ENCODE measurements around the gene KLHDC9. TPM values are rescaled to one million over a fixed set of nuclear protein-coding genes. Genes with fewer than 3 reads are reported as not detected.

The KLHDC9 gene
- polyA plus RNA-seq, 1 experiment: 1.1 TPM

DNA sequence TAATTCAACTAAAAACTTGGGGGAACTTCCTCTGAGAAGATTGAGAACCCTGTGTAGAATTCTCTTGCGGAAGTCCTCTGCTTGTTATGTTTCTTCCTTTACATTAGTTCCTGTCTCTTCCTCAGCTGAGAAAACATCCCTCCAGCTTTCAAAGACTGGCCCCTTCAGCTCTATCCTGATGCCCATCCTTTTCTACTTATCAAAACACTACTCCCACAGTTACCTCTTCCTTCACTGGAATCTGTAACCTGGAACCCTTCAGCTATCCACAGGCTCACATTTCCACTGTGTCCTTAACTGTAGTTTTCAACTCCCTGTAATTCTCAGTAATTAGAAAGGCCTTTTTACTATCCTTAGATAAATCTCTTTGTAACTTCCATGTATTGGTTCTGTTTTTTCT is 40.3 kb downstream of the KLHDC9 start:
- TF ChIP-seq, protein P1, sequence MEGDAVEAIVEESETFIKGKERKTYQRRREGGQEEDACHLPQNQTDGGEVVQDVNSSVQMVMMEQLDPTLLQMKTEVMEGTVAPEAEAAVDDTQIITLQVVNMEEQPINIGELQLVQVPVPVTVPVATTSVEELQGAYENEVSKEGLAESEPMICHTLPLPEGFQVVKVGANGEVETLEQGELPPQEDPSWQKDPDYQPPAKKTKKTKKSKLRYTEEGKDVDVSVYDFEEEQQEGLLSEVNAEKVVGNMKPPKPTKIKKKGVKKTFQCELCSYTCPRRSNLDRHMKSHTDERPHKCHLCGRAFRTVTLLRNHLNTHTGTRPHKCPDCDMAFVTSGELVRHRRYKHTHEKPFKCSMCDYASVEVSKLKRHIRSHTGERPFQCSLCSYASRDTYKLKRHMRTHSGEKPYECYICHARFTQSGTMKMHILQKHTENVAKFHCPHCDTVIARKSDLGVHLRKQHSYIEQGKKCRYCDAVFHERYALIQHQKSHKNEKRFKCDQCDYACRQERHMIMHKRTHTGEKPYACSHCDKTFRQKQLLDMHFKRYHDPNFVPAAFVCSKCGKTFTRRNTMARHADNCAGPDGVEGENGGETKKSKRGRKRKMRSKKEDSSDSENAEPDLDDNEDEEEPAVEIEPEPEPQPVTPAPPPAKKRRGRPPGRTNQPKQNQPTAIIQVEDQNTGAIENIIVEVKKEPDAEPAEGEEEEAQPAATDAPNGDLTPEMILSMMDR (IDR thresholded peaks at IDR 0.05; ENCODE audit: low read depth, low read length): no peak
- no peak for DNase-seq (ENCODE audit: low read depth, low spot score)
- ChIA-PET CTCF (interaction anchor here (0.8 to 5.7 kb wide), 8 partner anchors 14 to 303 kb away, joined by 3 to 87 read pairs (median 4); partner anchors contain the start of gene KLHDC9), POLR2A (interaction anchor here (0.6 to 0.7 kb wide), 3 partner anchors 15 to 21 kb away, joined by 3 to 4 read pairs (median 3); partner anchors contain the start of genes NIT1, PFDN2 and UFC1)
- H3K4me3 ChIP-seq (ENCODE audit: low read depth, low read length): no peak overlapping the region
- H3K9me3 ChIP-seq (ENCODE audit: control insufficient read depth, insufficient read depth, low read length): no peaks in the 10 kb centered on the region
- H3K27ac ChIP-seq (ENCODE audit: low read depth, low read length): no peak overlapping the region
- H3K27me3 ChIP-seq (ENCODE audit: control insufficient read depth, insufficient read depth, low read length): no peaks in the 10 kb centered on the region

DNA sequence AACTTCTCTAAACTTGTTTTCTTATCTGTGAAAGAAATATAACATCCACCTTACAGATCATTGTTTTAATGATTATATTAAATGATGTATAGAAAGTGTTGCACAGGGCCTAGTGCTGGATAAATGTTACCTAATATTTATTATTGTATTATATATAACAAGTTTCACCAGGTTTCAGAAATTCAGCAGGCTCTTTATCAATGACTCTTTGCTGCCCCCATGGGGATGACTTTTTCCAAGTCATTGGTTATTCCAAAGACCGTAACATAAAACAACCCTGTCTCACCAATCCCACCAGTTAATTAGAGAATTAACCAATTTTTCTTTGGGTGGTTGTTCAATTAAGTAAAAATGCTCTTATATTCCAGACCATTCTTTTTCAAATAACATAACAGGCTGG is 41.6 kb downstream of the KLHDC9 start:
- Histone ChIP-seq H3K27me3 (ENCODE audit: control insufficient read depth, insufficient read depth, low read length) (no peaks in the 10 kb centered on the region), H3K27ac (ENCODE audit: low read depth, low read length) (no peak overlapping the region), H3K9me3 (ENCODE audit: control insufficient read depth, insufficient read depth, low read length) (no peaks in the 10 kb centered on the region), H3K4me3 (ENCODE audit: low read depth, low read length) (no peak overlapping the region)
- POLR2A ChIA-PET: no interaction called here
- no peak for DNase-seq (ENCODE audit: low read depth, low spot score)
- TF ChIP-seq, protein P1 (IDR thresholded peaks at IDR 0.05; ENCODE audit: low read depth, low read length): peak; percentile 66
- CTCF ChIA-PET: interaction anchor here (1.2 to 5.7 kb wide), 6 partner anchors 26 to 243 kb away, joined by 3 to 87 read pairs (median 8); partner anchors contain the start of gene PPOX

DNA sequence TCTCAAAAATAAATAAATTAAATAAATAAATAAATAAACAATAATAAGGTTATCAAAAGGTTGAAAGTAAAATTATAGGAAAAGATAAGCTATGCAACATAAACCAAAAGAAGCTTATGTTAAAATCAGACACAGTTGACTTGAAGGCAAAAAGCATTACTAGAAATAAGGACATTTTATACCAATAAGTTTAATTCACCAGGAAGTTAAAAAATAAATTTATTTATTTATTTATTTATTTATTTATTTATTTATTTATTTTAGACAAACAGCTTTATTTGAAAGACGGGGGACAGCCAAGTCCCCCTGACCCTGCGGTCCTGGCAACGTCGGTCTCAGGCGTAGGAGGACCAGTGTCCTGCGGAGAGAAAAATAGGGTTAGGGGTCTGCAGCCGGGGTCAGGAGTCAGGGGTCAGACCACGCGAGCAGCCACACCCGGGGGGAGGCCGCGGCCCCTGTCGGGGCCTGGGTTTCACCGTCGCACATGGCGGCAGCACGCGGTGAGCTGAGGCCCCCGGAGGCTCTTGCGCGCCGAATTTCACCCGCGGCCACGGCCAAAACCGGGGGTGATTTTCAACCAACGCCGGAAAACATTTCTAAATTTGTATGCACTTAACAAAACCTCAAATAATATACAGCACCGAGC is 42.7 kb downstream of the KLHDC9 start:
- Histone ChIP-seq H3K27ac (ENCODE audit: low read depth, low read length) (no peak overlapping the region), H3K27me3 (ENCODE audit: control insufficient read depth, insufficient read depth, low read length) (no peaks in the 10 kb centered on the region), H3K9me3 (ENCODE audit: control insufficient read depth, insufficient read depth, low read length) (no peaks in the 10 kb centered on the region), H3K4me3 (ENCODE audit: low read depth, low read length) (no peak overlapping the region)
- DNase-seq (ENCODE audit: low read depth, low spot score): no peak
- ChIA-PET CTCF (interaction anchor here (0.6 to 5.7 kb wide), 13 partner anchors 10 to 307 kb away, joined by 3 to 87 read pairs (median 4); partner anchors contain the start of genes ITLN2 and PPOX), POLR2A (no interaction called here)
- TF ChIP-seq, protein P1 (IDR thresholded peaks at IDR 0.05; ENCODE audit: low read depth, low read length): no peak

DNA sequence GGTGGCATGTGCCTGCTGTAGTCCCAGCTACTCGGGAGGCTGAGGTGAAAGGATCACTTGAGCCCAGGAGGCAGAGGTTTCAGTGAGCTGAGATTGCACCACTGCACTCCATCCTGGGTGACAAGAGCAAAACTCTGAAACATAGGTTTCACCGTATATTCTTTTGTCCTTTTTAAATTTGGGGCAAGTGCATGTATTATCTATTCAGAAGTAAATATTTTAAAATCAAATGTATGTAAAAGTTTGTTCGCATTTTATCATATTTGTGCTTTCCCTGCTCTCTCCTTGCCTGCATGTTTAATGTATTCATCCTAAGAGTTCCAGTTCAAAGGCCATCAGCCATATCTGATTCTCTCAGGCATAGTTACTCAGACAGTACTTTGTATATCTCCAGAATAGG is 47.7 kb downstream of the KLHDC9 start:
- ChIA-PET POLR2A (no interaction called here), CTCF (interaction anchor here (0.7 kb wide), 1 partner anchor 1230 kb away, joined by 5 read pairs; no protein-coding TSS in a partner anchor)
- TF ChIP-seq, protein P1 (IDR thresholded peaks at IDR 0.05; ENCODE audit: low read depth, low read length): no peak
- Histone ChIP-seq H3K27me3 (ENCODE audit: control insufficient read depth, insufficient read depth, low read length) (no peaks in the 10 kb centered on the region), H3K4me3 (ENCODE audit: low read depth, low read length) (no peak overlapping the region), H3K27ac (ENCODE audit: low read depth, low read length) (no peak overlapping the region), H3K9me3 (ENCODE audit: control insufficient read depth, insufficient read depth, low read length) (no peaks in the 10 kb centered on the region)
- DNase-seq (ENCODE audit: low read depth, low spot score): no peak

Small RNAs within 50 kb of the gene (small RNA-seq; reads per million reads assigned to genes)
- not detected for gene RF01225 (ENCODE audit: insufficient read length, low read depth)

Other genes starting within 250 kb of the KLHDC9 start
- gene CD244, start 235.5 kb upstream of the KLHDC9 start, polyA plus RNA-seq (2011; rRNA removed): not detected in 2 replicates
- gene ITLN1, start 213.2 kb upstream of the KLHDC9 start, polyA plus RNA-seq (2011; rRNA removed): not detected in 2 replicates
- not detected in 2 replicates for gene ITLN2, start 143.6 kb upstream of the KLHDC9 start, polyA plus RNA-seq (2011; rRNA removed)
- 1.7 and 2.0 TPM in 2 replicates for gene F11R, start 77.2 kb upstream of the KLHDC9 start, polyA plus RNA-seq (2011; rRNA removed)
- 0.33 TPM in 1 of 2 replicates, not detected in the other for gene TSTD1, start 59.4 kb upstream of the KLHDC9 start, polyA plus RNA-seq (2011; rRNA removed)
- gene USF1, start 52.4 kb upstream of the KLHDC9 start, polyA plus RNA-seq (2011; rRNA removed): 32.6 and 37.6 TPM in 2 replicates
- gene ARHGAP30, start 28.5 kb upstream of the KLHDC9 start, polyA plus RNA-seq (2011; rRNA removed): not detected in 2 replicates
- gene NECTIN4, start 8.8 kb upstream of the KLHDC9 start, polyA plus RNA-seq (2011; rRNA removed): 0.02 and 0.16 TPM in 2 replicates
- gene PFDN2, start 19.7 kb downstream of the KLHDC9 start, polyA plus RNA-seq (2011; rRNA removed): 84.2 and 101 TPM in 2 replicates
- 19.2 and 24.3 TPM in 2 replicates for gene NIT1, start 19.7 kb downstream of the KLHDC9 start, polyA plus RNA-seq (2011; rRNA removed)
- gene DEDD, start 34.3 kb downstream of the KLHDC9 start, polyA plus RNA-seq (2011; rRNA removed): 34.9 and 38.0 TPM in 2 replicates
- 129 and 146 TPM in 2 replicates for gene UFC1, start 55.6 kb downstream of the KLHDC9 start, polyA plus RNA-seq (2011; rRNA removed)
- 15.4 and 16.2 TPM in 2 replicates for gene USP21, start 61.1 kb downstream of the KLHDC9 start, polyA plus RNA-seq (2011; rRNA removed)
- 9.7 and 9.8 TPM in 2 replicates for gene PPOX, start 68.1 kb downstream of the KLHDC9 start, polyA plus RNA-seq (2011; rRNA removed)
- gene B4GALT3, start 79.1 kb downstream of the KLHDC9 start, polyA plus RNA-seq (2011; rRNA removed): 21.8 and 24.7 TPM in 2 replicates
- 0.52 and 0.72 TPM in 2 replicates for gene ADAMTS4, start 100.7 kb downstream of the KLHDC9 start, polyA plus RNA-seq (2011; rRNA removed)
- gene NDUFS2, start 104.0 kb downstream of the KLHDC9 start, polyA plus RNA-seq (2011; rRNA removed): 150 and 155 TPM in 2 replicates
- 0.37 and 0.66 TPM in 2 replicates for gene FCER1G, start 116.9 kb downstream of the KLHDC9 start, polyA plus RNA-seq (2011; rRNA removed)
- gene APOA2, start 125.3 kb downstream of the KLHDC9 start, polyA plus RNA-seq (2011; rRNA removed): not detected in 2 replicates
- gene TOMM40L, start 127.7 kb downstream of the KLHDC9 start, polyA plus RNA-seq (2011; rRNA removed): 9.3 and 9.9 TPM in 2 replicates
- gene NR1I3, start 139.8 kb downstream of the KLHDC9 start, polyA plus RNA-seq (2011; rRNA removed): not detected in 2 replicates
- not detected in 2 replicates for gene PCP4L1, start 160.4 kb downstream of the KLHDC9 start, polyA plus RNA-seq (2011; rRNA removed)
- gene MPZ, start 211.6 kb downstream of the KLHDC9 start, polyA plus RNA-seq (2011; rRNA removed): 0.71 and 0.89 TPM in 2 replicates
- 311 and 335 TPM in 2 replicates for gene SDHC, start 216.0 kb downstream of the KLHDC9 start, polyA plus RNA-seq (2011; rRNA removed)